Testis (tissue), 3 donors: ENCODE results near the gene DAD1. TPM values are rescaled to one million over a fixed set of nuclear protein-coding genes. Genes with fewer than 3 reads are reported as not detected.

Source experiments
- DNase-seq: peaks from one replicate; pipeline ENCODE4 v3.0.0-alpha.2; 2019
- H3K27ac ChIP-seq, 2 donors: fragments of 200-600 bp; sonication (generic); one replicate each; pipeline ENCODE4 v1.5.1; 2019
- H3K27me3 ChIP-seq: fragments of 200-600 bp; sonication (generic); one replicate; pipeline ENCODE4 v1.5.1; 2019
- H3K36me3 ChIP-seq: fragments of 200-600 bp; sonication (generic); one replicate; pipeline ENCODE4 v1.5.1; 2017; ENCODE audit warnings: low read depth; ENCODE audit errors: missing control alignments
- H3K4me1 ChIP-seq: fragments of 200-600 bp; sonication (generic); one replicate; pipeline ENCODE4 v1.5.1; 2019
- H3K4me3 ChIP-seq, 2 donors: fragments of 200-600 bp; sonication (generic); one replicate each; pipeline ENCODE4 v1.5.1; 2017 to 2019
- H3K9me3 ChIP-seq: fragments of 200-600 bp; sonication (generic); one replicate; pipeline ENCODE4 v1.5.1; 2017
- CTCF ChIP-seq, 3 experiments: fragments of 450-650 bp in 2 of 3; fragments of 200-600 bp in 1 of 3; sonication (generic) in 1 of 3; IDR thresholded peaks; one replicate each; pipeline ENCODE4 v1.5.1; 2016 to 2019; ENCODE audit warnings: antibody characterized with exemption in 3 of 3, mild to moderate bottlenecking in 2 of 3, moderate library complexity in 1 of 3
- POLR2A ChIP-seq: fragments of 450-650 bp; IDR thresholded peaks from one replicate; pipeline ENCODE4 v1.6.1; 2017; ENCODE audit warnings: antibody characterized with exemption, mild to moderate bottlenecking, moderate library complexity
- WGBS, 2 donors: methylation state at CpG; one replicate each; pipeline ENCODE4 v1.1.5; 2018; 5-methylcytosine and 5-hydroxymethylcytosine counted together
- intact Hi-C: fragments of 100-400 bp; cut with DNase I; formaldehyde crosslinking; loops from one replicate; pipeline ENCODE4 v1.15.1; 2023; ENCODE audit warnings: low total_unique reads
- polyA plus RNA-seq: library from polyadenylated mRNA; stranded (reverse); fragments of 350-450 nt; fragmentation: Illumina TruSeq; extraction: RNeasy Lipid Tissue Mini Kit (QIAGEN cat#74804); gene quantifications from one replicate; pipeline ENCODE4 v1.2.3, GENCODE V29; 2014; ENCODE audit warnings: low read depth, low replicate concordance; ENCODE audit not compliant: insufficient read depth
- small RNA-seq, 2 donors: library from RNA; depleted of rRNA; stranded (forward); fragments of <200 nt; gene quantifications; one replicate each; pipeline ENCODE3, GENCODE V24; 2016
- total RNA-seq, 2 donors: library from RNA; depleted of rRNA; stranded (reverse); fragments of >200 nt; gene quantifications; one replicate each; pipeline ENCODE4 v1.2.3, GENCODE V29; 2016

Gene DAD1
- total and polyA plus RNA-seq, 3 donors from 2014 or later, result 209 to 350 (median 235) TPM

GRCh38 chr14:22519877-22520685, 68.9 kb downstream of the DAD1 start:
- intact Hi-C loops, result no loop called here
- no peak for DNase-seq
- no peak overlapping the region for H3K4me3 ChIP-seq
- 54 to 56% methylated on average over 6 of the region's 6 CpGs for WGBS, 2 donors
- no peaks in the 10 kb centered on the region for H3K9me3 ChIP-seq
- peaks cover 1% of the 10 kb centered on the region for H3K4me1 ChIP-seq
- no peaks in the 10 kb centered on the region for H3K36me3 ChIP-seq
- no peaks in the 10 kb centered on the region for H3K27me3 ChIP-seq
- H3K27ac ChIP-seq, result no peak overlapping the region
- TF ChIP-seq CTCF (IDR thresholded peaks at IDR 0.05) (no peak), POLR2A (no peak)

- TF ChIP-seq POLR2A (no peak), CTCF (IDR thresholded peaks at IDR 0.05) (no peak)
- Histone ChIP-seq H3K36me3 (no peaks in the 10 kb centered on the region), H3K4me1 (peaks cover 11% of the 10 kb centered on the region), H3K27ac (no peak overlapping the region), H3K9me3 (no peaks in the 10 kb centered on the region), H3K4me3 (no peak overlapping the region), H3K27me3 (no peaks in the 10 kb centered on the region)
- no peak for DNase-seq
- 77 to 86% methylated on average over 2 of the region's 2 CpGs for whole genome bisulfite sequencing, 2 donors
- intact Hi-C loops, result no loop called here
Measured at GRCh38 chr14:22518073-22518472, 71.0 kb downstream of the DAD1 start.

GRCh38 chr14:22517117-22517720, 71.8 kb downstream of the DAD1 start:
- Histone ChIP-seq H3K27me3 (no peaks in the 10 kb centered on the region), H3K4me1 (peaks cover 11% of the 10 kb centered on the region), H3K36me3 (no peaks in the 10 kb centered on the region), H3K27ac (no peak overlapping the region), H3K9me3 (no peaks in the 10 kb centered on the region), H3K4me3 (no peak overlapping the region)
- no peak for DNase-seq
- intact Hi-C loops, result no loop called here
- WGBS, 2 donors, result 87 to 94% methylated on average over 7 of the region's 7 CpGs
- no peak for TF ChIP-seq POLR2A
- TF ChIP-seq CTCF (IDR thresholded peaks at IDR 0.05), result no peak

GRCh38 chr14:22515929-22516328, 73.1 kb downstream of the DAD1 start:
- no peaks in the 10 kb centered on the region for H3K9me3 ChIP-seq
- intact Hi-C loops, result no loop called here
- H3K27ac ChIP-seq, result no peak overlapping the region
- no peaks in the 10 kb centered on the region for H3K36me3 ChIP-seq
- WGBS, 2 donors, result 57 to 69% methylated on average over 2 of the region's 2 CpGs
- H3K4me3 ChIP-seq, result no peak overlapping the region
- peaks cover 11% of the 10 kb centered on the region for H3K4me1 ChIP-seq
- TF ChIP-seq CTCF (IDR thresholded peaks at IDR 0.05), result no peak
- no peak for TF ChIP-seq POLR2A
- H3K27me3 ChIP-seq, result no peaks in the 10 kb centered on the region
- DNase-seq, result no peak

Small RNAs within 50 kb of the gene (small RNA-seq; reads per million reads assigned to genes)
- gene TRAJ1, result 0 reads per million in 2 donors
- 0 reads per million in 2 donors for gene TRAJ10
- gene TRAJ11, result 0 reads per million in 2 donors
- gene TRAJ12, result 0 reads per million in 2 donors
- gene TRAJ13, result 0 reads per million in 2 donors
- gene TRAJ14, result 0 reads per million in 2 donors
- gene TRAJ16, result 0 reads per million in 2 donors
- gene TRAJ17, result 0 reads per million in 2 donors
- 0 reads per million in 2 donors for gene TRAJ18
- gene TRAJ19, result 0 reads per million in 2 donors
- 0 reads per million in 2 donors for gene TRAJ2
- gene TRAJ20, result 0 reads per million in 2 donors
- 0 reads per million in 2 donors for gene TRAJ21
- gene TRAJ22, result 0 reads per million in 2 donors
- 0 reads per million in 2 donors for gene TRAJ23
- 0 reads per million in 2 donors for gene TRAJ24
- 0 reads per million in 2 donors for gene TRAJ25
- gene TRAJ26, result 0 reads per million in 2 donors
- gene TRAJ27, result 0 reads per million in 2 donors
- gene TRAJ28, result 0 reads per million in 2 donors
- gene TRAJ3, result 0 reads per million in 2 donors
- gene TRAJ4, result 0 reads per million in 2 donors
- 0 reads per million in 2 donors for gene TRAJ5
- gene TRAJ6, result 0 reads per million in 2 donors
- gene TRAJ7, result 0 reads per million in 2 donors
- gene TRAJ8, result 0 to 0.18 reads per million in 2 donors
- gene TRAJ9, result 0 reads per million in 2 donors

Other genes starting within 250 kb of the DAD1 start
- 100 to 1,000 TPM; 122 to 158 TPM for gene ABHD4, start 9.1 kb upstream of the DAD1 start, total RNA-seq
- 111 TPM for gene ABHD4, start 9.1 kb upstream of the DAD1 start, polyA plus RNA-seq
- gene OR6J1, start 55.1 kb upstream of the DAD1 start, total RNA-seq, result under 1 TPM in 1 of 2 donors, not detected in 1; 0.19 TPM
- gene OR6J1, start 55.1 kb upstream of the DAD1 start, polyA plus RNA-seq, result not detected
- 10 to 100 TPM; 61.7 to 79.8 TPM for gene OXA1L, start 177.5 kb upstream of the DAD1 start, total RNA-seq
- 76.8 TPM for gene OXA1L, start 177.5 kb upstream of the DAD1 start, polyA plus RNA-seq
- 10 to 100 TPM; 22.2 to 34.7 TPM for gene SLC7A7, start 226.2 kb upstream of the DAD1 start, total RNA-seq
- gene SLC7A7, start 226.2 kb upstream of the DAD1 start, polyA plus RNA-seq, result 77.1 TPM
- gene MRPL52, start 240.7 kb upstream of the DAD1 start, total RNA-seq, result 10 to 100 TPM; 31.1 to 47.0 TPM
- 77.0 TPM for gene MRPL52, start 240.7 kb upstream of the DAD1 start, polyA plus RNA-seq
- 10 to 100 TPM; 14.2 to 35.8 TPM for gene MMP14, start 247.4 kb upstream of the DAD1 start, total RNA-seq
- gene MMP14, start 247.4 kb upstream of the DAD1 start, polyA plus RNA-seq, result 54.6 TPM